ENCODE results near the gene DCLK2.

DNA sequence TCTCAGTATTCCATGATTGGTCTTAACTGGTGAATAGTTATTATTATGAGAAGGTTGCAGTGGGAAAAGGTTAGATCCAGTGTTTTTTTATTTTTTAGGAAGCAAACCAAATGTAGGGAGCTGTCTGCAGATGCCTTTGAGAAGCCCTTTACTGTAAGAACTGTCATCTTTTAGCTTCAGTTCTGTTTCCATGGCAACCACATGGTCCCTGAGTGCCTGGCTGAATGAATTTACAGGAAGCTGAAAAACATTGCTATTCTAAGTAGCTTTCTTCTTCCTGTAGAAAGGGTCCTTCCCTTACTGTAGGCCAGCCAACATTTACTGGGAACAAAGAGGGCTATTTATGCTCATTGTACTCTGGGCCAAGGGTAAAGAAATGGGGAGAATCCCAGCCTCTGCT is 103.3 kb downstream of the DCLK2 start:
- TF ChIP-seq, protein P1, sequence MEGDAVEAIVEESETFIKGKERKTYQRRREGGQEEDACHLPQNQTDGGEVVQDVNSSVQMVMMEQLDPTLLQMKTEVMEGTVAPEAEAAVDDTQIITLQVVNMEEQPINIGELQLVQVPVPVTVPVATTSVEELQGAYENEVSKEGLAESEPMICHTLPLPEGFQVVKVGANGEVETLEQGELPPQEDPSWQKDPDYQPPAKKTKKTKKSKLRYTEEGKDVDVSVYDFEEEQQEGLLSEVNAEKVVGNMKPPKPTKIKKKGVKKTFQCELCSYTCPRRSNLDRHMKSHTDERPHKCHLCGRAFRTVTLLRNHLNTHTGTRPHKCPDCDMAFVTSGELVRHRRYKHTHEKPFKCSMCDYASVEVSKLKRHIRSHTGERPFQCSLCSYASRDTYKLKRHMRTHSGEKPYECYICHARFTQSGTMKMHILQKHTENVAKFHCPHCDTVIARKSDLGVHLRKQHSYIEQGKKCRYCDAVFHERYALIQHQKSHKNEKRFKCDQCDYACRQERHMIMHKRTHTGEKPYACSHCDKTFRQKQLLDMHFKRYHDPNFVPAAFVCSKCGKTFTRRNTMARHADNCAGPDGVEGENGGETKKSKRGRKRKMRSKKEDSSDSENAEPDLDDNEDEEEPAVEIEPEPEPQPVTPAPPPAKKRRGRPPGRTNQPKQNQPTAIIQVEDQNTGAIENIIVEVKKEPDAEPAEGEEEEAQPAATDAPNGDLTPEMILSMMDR (conservative IDR thresholded peaks at IDR 0.05; ENCODE audit: low read length): no peak
- no peak for TF ChIP-seq EZH2phosphoT487 (IDR thresholded peaks at IDR 0.05; ENCODE audit: borderline replicate concordance, low read depth, low read length)

Data from OCI-LY7 (cell line).